ENCODE measurements around the gene SCAMP1.
"Not testable (repeated sequence)": the region's sequence is repeated elsewhere in the genome, so short reads cannot be mapped to it uniquely, and the experiment has no call there.

The SCAMP1 gene

DNA sequence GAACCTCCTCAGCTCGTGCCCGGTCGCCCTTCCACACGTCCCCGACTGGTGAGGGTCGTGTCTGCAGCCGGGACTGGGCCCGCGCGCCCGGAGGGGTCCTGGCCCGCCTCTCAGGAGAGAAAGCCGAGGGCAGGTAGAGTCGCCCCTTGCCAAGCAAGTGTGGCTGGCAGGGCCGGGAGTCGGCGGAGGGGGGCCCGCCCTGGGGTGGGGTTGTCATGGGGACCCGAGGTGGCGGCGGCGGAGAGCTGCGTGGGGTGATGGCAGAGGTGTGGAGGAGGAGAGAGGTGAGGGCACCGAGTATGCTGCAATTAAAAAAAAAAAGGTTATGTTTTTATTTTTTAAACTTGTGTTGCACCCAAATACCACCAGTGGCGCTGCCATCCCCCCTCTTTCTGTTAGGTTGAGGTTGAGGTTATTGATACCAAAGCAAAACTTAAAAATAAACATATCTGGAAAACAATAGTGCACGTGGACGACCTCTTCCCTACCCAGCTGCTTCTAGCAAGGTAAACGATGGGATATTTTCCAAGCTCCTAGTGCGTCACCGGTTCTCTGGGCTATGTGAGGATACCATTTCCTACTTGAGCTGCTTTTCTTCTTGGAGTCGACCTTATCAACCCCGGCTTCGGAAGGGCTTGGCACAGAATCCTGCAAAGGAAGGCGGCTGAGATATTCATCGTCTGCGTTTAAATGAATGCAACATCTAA lies 660 bp downstream of the SCAMP1 start:
- DNase-seq (ENCODE audit: low read depth in 3 of 3): peak; percentile 25 to 47 (median 32)

DNA sequence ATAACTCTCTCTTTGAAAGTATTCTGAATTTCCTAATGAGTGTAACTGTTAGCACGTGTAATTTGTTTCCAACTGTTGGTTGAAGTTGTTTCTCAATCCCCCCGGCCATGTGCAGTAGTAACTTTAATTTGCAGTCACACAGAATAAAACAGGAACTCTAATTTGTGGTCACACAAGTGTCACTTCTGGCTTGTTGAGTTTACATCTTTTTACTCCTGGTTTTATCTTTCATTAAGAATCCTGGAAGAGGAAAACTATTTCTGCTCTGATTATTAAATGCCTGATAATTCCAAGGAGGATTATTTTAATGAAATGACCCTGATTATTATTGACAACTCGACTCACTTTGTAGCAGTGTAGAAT lies 1.2 kb downstream of the SCAMP1 start:
- DNase-seq (ENCODE audit: low read depth in 3 of 3): no peak

DNA sequence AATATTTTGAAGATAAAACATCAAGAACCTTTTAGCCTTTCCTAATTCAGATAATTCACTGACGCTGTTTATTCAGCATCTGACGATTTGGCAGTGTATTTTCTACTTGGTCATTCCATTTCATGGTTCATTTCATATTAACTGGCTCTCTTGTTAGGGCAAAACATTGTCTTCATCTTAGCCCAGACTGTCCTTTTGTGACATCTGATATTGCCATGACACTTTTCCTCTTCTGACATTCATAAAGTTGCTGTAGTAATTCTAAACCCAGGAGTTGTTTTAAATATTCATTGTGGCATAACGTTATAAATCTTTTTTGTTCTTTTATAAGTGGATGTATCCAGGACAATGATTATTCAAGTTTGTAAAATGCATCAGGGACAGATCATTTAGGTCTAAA lies 1.8 kb downstream of the SCAMP1 start:
- no peak for DNase-seq (ENCODE audit: low read depth in 3 of 3)

DNA sequence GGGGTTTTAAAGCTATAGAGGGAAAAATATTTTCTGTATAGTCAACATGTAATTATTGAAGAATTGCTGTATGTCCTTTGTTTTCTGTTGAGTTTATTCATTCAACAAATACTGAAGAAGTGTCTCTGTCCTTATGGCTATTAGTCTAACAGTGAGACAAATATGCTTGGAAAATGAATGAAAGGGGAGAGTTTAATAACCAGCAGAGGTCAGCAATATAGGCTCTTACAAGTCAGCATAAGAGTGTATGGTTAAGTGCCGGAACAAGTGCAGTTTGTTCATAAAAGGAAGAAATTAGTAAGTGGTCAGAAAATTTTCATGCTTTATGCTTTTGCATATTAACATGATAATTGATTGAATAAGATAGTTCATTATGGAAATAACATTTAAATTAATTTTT lies 3.6 kb downstream of the SCAMP1 start:
- no peak for DNase-seq (ENCODE audit: low read depth in 3 of 3)

DNA sequence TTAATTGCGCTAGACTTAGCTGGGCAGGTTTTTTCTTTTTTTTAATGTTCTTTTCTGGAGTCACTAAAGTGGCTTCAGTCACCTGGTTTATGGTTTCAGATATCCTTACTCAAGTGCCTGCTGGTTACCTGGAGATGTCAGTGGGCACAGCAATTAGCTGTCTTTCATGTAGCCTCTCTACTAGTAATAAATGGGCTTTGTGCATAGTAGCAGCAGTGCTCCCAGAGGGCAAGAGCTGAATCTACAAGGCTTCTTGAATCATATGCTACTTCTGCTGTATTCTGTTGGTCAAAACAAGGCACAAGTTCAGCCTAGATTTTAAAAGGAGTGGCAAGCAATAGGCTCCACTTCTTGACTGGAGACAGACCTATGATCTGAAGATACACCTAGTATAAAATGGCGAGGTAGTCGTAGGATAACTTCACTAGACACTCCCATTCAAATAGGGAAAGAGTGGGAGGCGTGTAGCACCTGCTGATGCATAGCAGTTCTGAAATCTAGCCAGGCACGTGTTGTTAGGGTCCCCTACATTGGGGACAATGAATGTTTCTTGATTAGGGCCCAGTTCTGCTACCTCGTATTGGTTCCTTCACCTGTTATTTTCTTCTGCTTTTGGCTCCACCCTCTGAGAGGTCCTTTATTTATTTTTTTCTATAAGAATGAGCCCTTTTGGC lies 7.0 kb downstream of the SCAMP1 start:
- no peak for DNase-seq (ENCODE audit: low read depth in 3 of 3)

DNA sequence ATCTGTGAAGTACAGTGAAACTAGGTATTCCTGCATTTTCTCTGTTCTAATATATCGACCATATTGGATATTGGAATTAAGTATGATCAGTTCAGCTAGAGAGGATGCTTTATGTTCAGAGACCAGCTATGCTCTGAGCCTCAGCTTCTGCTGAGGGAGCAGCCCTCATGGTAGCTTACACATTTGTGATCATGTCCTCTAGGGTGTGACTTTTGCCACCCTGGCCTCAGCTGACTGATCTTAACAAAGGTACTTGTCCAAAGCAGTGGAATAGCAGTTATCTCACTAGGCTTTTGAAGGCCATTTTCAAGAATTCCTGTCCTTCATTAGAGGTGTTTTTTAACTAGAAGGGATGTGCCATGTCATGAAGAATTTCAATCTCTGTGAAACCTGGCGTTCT lies 9.3 kb downstream of the SCAMP1 start:
- DNase-seq (ENCODE audit: low read depth in 3 of 3): no peak

DNA sequence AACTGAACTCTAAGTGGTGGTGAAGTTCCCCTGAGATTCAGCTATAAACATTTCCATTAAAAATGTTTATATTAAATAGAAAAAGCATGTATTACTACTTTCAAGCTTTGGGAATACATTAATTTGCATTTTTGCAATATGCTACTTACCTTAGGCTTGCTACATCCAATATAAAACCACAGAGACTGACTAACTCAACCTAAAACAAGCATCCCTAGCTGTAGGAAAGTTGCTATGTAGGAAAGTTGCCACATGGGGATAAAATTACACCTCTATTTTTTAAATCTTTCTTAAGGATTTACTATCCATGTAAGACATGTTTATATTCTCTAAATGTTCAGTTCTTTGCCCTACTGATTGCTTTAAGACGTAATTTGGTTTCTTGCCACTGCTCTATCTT lies 12.8 kb downstream of the SCAMP1 start:
- no peak for DNase-seq (ENCODE audit: low read depth in 3 of 3)

DNA sequence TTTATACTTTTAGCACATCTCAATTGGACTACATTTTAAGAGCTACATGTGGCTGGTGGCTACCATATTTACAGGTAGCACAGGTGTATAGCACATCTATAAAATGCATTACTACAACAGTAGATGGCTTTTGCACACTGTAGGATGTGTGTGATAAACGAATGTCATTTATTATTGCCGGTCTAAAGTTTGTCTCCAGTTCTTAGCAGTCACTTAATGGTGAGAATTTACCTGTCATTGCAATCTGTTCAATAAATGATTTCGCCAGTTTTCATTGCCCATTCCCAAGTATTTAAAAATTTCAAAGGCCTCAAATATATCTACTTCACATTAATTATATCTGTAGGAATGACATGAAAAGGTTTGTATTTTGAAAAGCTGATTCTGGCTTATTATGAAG lies 15.9 kb downstream of the SCAMP1 start:
- DNase-seq (ENCODE audit: low read depth in 3 of 3): no peak

DNA sequence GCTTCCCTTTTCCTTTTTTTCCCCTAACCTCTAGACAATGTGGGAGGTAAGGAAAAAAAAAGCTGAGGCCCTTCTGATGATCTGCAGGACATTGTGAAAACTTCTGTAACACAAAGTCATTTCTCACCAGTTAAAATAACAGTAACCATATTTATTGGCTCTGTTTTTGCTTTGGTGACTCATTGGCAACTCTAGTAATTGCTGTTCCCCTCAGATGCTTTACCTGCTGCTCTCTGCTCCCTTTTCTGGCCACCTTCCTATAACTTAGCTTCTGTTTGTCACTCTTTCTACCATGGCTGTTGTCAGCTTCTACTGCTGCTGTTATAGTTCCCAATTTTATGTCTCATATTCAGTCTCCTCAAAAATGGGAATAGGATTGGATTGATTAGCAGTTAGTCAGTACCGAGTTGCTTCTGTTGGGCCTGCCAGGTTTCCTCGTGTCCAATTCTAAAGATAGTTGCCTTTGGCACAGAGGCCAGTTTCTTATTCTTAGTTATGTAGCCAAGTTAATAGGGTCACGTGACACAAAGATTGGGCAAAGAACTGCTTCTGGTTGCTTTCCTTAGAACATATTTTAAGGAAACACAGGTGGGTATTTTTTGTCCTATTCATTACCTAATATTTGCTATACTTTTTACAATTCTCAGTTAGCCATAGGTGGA lies 16.8 kb downstream of the SCAMP1 start:
- no peak for DNase-seq (ENCODE audit: low read depth in 3 of 3)

DNA sequence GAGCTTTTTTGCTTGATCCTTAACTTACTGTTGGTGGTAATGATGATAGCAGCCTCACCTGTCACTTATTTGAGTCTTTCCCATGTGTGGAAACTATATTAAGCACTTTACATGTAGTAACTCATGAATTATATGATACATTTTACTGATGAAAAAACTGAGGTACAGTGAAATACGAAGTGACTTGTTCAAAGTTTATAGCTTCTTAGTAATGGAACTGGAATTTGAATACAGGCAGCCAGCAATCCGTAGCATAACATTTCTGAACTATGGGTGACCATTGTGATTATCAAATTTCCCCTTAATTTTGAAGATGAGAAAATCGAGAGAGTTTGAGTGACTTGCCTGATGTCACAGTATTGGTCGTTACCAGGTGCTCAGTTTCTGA lies 17.3 kb downstream of the SCAMP1 start:
- no peak for DNase-seq (ENCODE audit: low read depth in 3 of 3)

DNA sequence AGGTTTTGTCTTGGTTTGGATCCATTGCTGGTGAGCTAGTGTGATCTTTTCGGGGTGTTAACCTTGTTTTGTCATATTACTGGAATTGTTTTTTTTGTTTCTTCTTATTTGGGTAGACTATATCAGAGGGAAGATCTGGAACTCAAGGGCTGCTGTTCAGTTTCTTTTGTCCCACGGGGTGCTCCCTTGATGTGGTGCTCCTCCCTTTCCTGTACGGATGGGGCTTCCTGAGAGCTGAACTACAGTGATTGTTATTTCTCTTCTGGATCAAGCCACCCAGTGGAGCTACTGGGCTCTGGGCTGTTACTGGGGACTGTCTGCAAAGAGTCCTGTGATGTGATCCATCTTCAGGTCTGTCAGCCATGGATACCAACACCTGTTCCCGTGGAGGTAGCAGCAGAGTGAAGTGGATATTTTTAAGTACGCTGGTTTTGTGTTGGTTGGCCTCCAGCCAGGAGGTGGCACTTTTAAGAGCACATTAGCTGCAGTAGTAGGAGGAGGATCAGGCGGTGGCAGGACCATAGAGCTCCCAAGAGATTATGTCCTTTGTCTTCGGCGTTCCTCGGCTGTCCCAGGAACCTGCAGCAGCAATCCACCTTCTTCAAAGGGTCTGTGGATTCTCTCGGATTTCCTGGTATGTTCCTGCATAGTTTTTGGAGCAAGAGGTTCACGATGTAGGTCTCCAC lies 27.2 kb downstream of the SCAMP1 start:
- no peak for DNase-seq (ENCODE audit: low read depth in 3 of 3)

DNA sequence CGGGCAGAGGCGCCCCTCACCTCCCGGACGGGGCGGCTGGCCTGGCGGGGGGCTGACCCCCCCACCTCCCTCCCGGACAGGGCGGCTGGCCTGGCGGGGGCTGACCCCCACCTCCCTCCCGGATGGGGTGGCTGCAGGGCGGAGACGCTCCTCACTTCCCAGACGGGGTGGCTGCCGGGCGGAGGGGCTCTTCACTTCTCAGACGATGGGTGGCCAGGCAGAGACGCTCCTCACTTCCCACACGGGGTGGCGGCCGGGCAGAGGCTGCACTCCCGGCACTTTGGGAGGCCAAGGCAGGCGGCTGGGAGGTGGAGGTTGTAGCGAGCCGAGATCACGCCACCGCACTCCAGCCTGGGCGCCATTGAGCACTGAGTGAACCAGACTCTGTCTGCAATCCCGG lies 30.9 kb downstream of the SCAMP1 start:
- not testable (repeated sequence) for DNase-seq (ENCODE audit: low read depth in 3 of 3)

DNA sequence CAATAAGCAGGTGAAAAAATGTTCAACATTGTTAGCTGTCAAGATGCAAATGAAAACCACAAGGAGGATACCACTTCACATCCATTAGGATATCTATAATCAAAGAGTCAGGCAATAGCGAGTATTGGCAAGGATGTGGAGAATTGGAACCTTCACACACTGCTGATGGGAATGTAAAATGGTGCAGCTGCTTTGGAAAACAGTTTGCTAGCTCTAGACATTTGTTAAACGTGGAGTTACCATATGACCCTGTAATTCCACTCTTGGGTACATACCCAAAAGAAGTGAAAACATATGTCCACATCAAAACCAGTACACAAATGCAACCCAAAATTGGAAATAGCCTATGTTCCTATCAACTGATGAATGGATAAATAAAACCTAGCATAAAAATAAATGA lies 37.4 kb downstream of the SCAMP1 start:
- no peak for DNase-seq (ENCODE audit: low read depth in 3 of 3)

DNA sequence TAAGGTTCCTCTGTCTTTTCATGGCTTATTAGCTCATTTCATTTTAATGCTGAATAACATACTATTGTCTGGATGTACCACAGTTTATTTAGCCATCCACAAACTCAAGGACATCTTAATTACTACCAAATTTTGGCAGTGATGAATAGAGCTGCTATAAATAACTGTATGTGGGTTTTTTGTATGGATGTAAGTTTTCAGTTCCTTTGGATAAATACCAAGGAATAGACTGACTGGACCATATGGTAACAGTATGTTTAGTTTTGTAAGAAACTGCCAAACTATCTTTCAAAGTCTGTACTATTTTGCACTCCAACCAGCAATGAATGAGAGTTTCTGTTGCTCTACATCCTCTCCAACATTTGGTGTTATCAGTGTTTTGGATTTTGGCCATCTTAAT lies 38.7 kb downstream of the SCAMP1 start:
- DNase-seq (ENCODE audit: low read depth in 3 of 3): no peak

DNA sequence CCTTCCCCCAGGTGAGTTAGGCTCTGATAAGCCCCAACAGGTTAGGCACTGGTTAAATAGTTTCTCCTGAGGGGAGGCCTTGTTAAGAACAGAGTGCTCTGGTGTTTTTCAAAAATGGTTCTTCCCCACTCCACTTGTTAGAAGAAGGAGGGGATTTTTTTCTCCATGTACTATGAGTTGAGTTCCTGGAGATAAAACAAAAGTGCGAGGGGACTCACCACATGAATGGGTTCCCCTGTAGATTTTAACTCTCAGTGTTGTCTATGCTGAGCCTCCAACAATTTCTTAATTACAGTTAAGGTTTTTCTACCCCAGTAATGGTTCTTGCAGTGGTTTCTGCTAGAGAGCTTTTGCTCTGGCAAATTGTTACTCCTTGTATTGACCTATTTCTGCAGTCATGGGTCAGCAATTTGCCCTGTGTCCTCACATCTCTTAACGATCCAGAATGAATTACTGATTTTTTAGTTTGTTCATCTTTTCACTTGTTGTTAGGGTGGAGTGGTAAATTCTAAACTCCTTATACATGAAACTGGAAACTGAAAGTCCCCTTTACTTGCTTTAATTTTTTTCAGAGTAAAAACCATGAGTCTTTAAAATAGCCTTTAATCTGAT lies 44.4 kb downstream of the SCAMP1 start:
- DNase-seq (ENCODE audit: low read depth in 3 of 3): no peak

DNA sequence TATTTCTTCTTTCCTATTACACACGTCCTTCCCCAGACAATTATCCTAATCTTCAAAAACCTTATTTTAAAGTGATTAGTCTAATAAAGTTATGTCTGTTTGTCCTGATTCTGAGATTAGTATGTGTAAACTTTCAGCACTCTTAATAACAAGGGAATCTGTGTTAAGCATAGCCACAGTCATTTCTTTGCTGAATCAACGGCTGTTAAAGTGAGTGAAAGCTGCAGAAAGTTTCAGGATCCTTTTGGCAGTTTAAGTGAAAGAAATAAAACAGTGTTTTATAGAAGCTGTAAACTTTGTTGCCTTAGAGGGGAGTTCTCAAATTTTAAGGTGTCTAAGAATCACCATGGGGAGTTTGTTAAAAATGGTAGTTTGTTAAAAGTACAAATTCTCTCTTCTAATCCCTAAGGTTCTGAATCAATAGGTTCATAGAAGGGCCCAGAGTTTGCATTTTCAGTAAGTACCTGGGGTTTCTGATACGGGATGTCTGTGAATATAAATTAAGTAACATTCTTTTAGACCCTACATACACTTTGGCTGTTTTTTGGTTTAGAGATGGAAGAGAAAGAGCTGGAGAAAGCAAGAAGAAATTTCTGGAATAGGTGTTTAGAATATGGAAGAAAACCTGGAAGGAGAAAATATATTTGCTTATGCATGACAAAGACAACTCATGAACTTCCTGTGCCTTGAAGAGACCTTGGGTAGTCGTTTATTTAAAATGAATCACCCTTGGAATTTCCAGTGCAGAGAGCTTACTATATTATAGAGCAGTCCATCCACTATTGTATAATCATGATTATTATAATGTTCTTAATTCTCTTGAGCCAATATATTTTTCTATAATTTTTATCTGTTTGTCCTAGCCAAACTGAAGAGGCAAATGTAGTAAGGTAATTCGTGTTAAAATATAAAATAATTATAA lies 45.7 kb downstream of the SCAMP1 start:
- no peak for DNase-seq (ENCODE audit: low read depth in 3 of 3)

DNA sequence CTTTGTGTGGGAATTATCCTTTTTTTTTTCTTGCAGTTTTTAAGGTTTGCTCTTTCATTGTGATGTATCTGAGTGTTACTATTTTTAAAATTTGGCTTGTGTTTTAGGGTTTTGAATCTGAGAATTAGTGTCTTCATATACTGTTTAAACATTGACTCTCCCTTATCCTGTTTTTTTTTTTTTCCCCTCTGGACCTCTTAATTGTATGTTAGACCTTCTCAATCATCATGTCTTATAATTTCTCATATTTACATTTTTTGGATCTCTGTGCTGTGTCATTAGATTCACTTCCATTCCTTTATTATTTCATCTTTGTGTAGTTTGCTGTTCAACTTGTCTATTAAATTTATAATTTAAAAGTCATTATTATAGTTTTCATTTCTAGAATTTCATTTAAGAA lies 47.0 kb downstream of the SCAMP1 start:
- no peak for DNase-seq (ENCODE audit: low read depth in 3 of 3)

DNA sequence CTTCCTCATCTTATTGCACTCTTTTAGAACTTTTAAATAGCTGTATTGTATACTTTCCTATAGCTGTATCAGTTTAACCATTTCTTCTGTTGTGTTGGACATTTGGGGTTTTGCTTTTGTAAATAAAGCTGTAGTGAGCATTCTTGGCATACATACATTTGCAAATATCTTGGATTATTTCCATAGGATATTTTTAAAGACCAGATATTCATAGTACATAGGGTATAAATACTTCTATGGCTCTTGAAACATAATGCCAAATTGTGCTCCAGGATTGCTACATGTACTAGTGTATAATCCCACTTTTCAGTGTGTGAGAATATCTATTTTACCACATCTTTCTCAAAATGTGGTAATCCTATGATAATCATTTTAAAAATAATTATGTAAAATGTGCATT lies 51.2 kb downstream of the SCAMP1 start:
- no peak for DNase-seq (ENCODE audit: low read depth in 3 of 3)

DNA sequence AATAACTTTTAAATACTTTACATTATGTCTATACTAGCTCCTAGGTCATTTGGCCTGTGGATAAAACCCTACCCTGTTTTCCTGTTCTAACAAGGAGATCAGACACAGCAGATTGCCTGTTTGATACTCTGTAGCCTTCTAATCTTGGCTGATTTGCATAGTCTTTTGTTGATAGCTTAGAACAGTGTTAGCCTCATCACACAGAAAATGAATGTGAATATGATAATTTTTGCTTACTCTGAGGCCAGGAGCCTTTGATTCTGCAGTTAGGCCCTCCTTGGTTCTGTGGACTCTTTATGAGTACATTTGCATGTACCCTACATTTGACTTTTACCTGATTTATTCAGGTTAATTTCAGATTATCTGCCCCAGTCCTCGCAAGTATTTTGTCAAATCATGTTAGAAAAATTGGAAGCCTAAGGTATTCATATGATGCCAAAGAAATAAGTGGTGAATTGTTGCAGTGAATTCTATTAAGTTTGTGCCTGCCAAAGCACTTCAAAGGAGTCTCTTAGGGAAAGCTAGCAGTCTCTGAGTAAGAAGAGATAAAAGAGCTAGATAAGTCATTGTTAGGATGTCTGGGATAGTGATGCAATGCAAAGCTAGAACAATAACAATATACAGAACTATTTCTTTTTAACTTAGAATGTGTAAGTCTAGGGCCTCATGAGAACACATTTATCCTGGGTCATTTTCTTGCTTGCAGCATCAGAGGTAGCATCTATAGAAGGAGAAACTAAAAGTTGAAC lies 56.4 kb downstream of the SCAMP1 start:
- no peak for DNase-seq (ENCODE audit: low read depth in 3 of 3)

DNA sequence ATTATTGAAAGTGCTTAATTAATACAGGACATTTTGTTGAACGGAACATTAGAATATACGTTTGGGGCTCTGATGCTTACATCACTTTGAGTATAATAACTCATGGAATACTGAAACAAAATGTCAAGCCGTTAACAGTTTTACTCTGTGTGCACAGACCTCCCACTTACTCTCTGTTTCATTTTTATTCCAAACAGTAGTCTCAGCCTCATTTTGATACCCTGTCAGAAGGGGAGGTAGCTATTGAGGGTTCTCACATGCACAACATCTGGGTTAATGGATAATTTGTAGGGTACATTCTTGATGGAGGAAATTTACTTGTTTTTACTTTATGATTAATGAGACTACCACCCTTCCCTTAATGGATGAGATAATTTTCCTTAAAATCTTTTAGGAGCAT lies 59.0 kb downstream of the SCAMP1 start:
- DNase-seq (ENCODE audit: low read depth in 3 of 3): no peak

DNA sequence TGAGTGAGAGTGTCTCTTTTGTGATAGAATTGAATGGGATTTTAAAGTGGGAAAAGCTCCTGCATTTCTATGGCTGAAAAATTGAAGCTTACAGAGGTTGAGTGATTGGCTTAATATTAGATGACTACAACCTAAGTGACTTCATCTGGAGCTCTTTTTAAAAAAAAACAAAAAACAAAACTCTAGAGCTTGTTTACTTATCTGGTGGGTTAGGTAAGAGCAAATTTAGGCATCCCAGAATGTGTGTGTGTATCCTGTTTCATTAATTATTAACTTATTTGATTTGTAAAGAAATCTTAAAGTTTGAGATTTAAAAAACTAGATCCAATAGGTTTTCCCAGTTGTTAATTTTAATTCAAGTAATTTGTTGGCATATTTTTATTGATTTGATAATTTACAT lies 60.1 kb downstream of the SCAMP1 start:
- no peak for DNase-seq (ENCODE audit: low read depth in 3 of 3)
